ENCODE results near the gene SIPA1L3.
"Not testable (repeated sequence)": the region's sequence is repeated elsewhere in the genome, so short reads cannot be mapped to it uniquely, and the experiment has no call there.

- TF ChIP-seq CTCF, POLR2A (IDR thresholded peaks at IDR 0.05): not testable (repeated sequence)
Observed at GRCh38 chr19:38230506-38231133, 323.6 kb downstream of the SIPA1L3 start.

Measured in lower leg skin (tissue), 3 donors.